Activated naive CD4-positive, alpha-beta T cell treated with anti-CD3 and anti-CD28 coated beads, Interleukin-2, amount 10 ng/mL, durations not matched to agents 7 days and 5 days (primary cell): ENCODE data around the gene TRIM72.
"Not testable (repeated sequence)": the region's sequence is repeated elsewhere in the genome, so short reads cannot be mapped to it uniquely, and the experiment has no call there.

Source experiments
- CTCF ChIA-PET: fragments of 350-600 bp; sonication (Branson Sonifier 250); formaldehyde crosslinking; loops from one replicate; lab custom pipeline; 2021; ENCODE audit warnings: antibody characterized with exemption; lab: Charles Lee
- DNase-seq: peaks from one replicate; pipeline ENCODE4 v3.0.0-alpha.2; 2020
- H3K27ac Mint-ChIP-seq: one replicate; pipeline ENCODE4 v1.8.0; 2021; ENCODE audit warnings: mild to moderate bottlenecking, moderate library complexity, mixed read lengths
- H3K27me3 Mint-ChIP-seq: one replicate; pipeline ENCODE4 v1.8.0; 2021; ENCODE audit warnings: mild to moderate bottlenecking, mixed read lengths
- H3K36me3 Mint-ChIP-seq: one replicate; pipeline ENCODE4 v1.8.0; 2021; ENCODE audit warnings: mixed read lengths
- H3K4me1 Mint-ChIP-seq: one replicate; pipeline ENCODE4 v1.8.0; 2021; ENCODE audit warnings: mixed read lengths
- H3K4me3 Mint-ChIP-seq: one replicate; pipeline ENCODE4 v1.8.0; 2021; ENCODE audit warnings: mild to moderate bottlenecking, moderate library complexity, mixed read lengths
- H3K9me3 Mint-ChIP-seq: one replicate; pipeline ENCODE4 v1.8.0; 2021; ENCODE audit warnings: mixed read lengths

TRIM72 gene

GRCh38 chr16:31267332-31268032, 53.6 kb downstream of the TRIM72 start:
- Mint-ChIP-seq H3K36me3 (peaks cover 40% of the 10 kb centered on the region), H3K27ac (no peak overlapping the region), H3K4me1 (peaks cover 33% of the 10 kb centered on the region), H3K4me3 (no peak overlapping the region), H3K27me3 (peaks cover 25% of the 10 kb centered on the region), H3K9me3 (no peaks in the 10 kb centered on the region)
- DNase-seq, result no peak
- CTCF ChIA-PET, result no interaction called here

GRCh38 chr16:31268033-31268365, 54.1 kb downstream of the TRIM72 start:
- H3K27ac Mint-ChIP-seq, result no peak overlapping the region
- peaks cover 42% of the 10 kb centered on the region for H3K36me3 Mint-ChIP-seq
- H3K4me1 Mint-ChIP-seq, result peaks cover 30% of the 10 kb centered on the region
- no peak for DNase-seq
- H3K9me3 Mint-ChIP-seq, result no peaks in the 10 kb centered on the region
- H3K4me3 Mint-ChIP-seq, result no peak overlapping the region
- peaks cover 24% of the 10 kb centered on the region for H3K27me3 Mint-ChIP-seq
- CTCF ChIA-PET, result no interaction called here

- Mint-ChIP-seq H3K27me3 (peaks cover 24% of the 10 kb centered on the region), H3K4me3 (no peak overlapping the region), H3K4me1 (peaks cover 24% of the 10 kb centered on the region), H3K9me3 (no peaks in the 10 kb centered on the region), H3K36me3 (peaks cover 37% of the 10 kb centered on the region), H3K27ac (no peak overlapping the region)
- no peak for DNase-seq
- CTCF ChIA-PET, result no interaction called here
Measured at GRCh38 chr16:31268891-31269290, 55.0 kb downstream of the TRIM72 start.

GRCh38 chr16:31269541-31269940, 55.6 kb downstream of the TRIM72 start:
- peaks cover 24% of the 10 kb centered on the region for H3K4me1 Mint-ChIP-seq
- H3K4me3 Mint-ChIP-seq, result no peak overlapping the region
- no peaks in the 10 kb centered on the region for H3K9me3 Mint-ChIP-seq
- no peak for DNase-seq
- peaks cover 37% of the 10 kb centered on the region for H3K36me3 Mint-ChIP-seq
- peaks cover 24% of the 10 kb centered on the region for H3K27me3 Mint-ChIP-seq
- no peak overlapping the region for H3K27ac Mint-ChIP-seq
- CTCF ChIA-PET, result no interaction called here

GRCh38 chr16:31269973-31270372, 56.1 kb downstream of the TRIM72 start:
- CTCF ChIA-PET, H3K27ac Mint-ChIP-seq, H3K4me3 Mint-ChIP-seq, H3K9me3 Mint-ChIP-seq, DNase-seq: not testable (repeated sequence)
- peaks cover 24% of the 10 kb centered on the region for H3K27me3 Mint-ChIP-seq
- peaks cover 40% of the 10 kb centered on the region for H3K36me3 Mint-ChIP-seq
- H3K4me1 Mint-ChIP-seq, result peaks cover 22% of the 10 kb centered on the region

- Mint-ChIP-seq H3K4me1 (peaks cover 14% of the 10 kb centered on the region), H3K27ac (no peak overlapping the region), H3K36me3 (peaks cover 39% of the 10 kb centered on the region), H3K27me3 (peaks cover 17% of the 10 kb centered on the region), H3K4me3 (no peak overlapping the region), H3K9me3 (no peaks in the 10 kb centered on the region)
- CTCF ChIA-PET, result no interaction called here
- DNase-seq, result no peak
Measured at GRCh38 chr16:31270795-31271194, 56.9 kb downstream of the TRIM72 start.

- Mint-ChIP-seq H3K27me3 (peaks cover 11% of the 10 kb centered on the region), H3K27ac (no peak overlapping the region), H3K4me3 (no peak overlapping the region), H3K36me3 (peaks cover 40% of the 10 kb centered on the region), H3K9me3 (no peaks in the 10 kb centered on the region), H3K4me1 (peaks cover 10% of the 10 kb centered on the region)
- CTCF ChIA-PET, result no interaction called here
- DNase-seq, result no peak
Measured at GRCh38 chr16:31271621-31272190, 57.8 kb downstream of the TRIM72 start.

- no peak overlapping the region for H3K4me3 Mint-ChIP-seq
- CTCF ChIA-PET, result interaction anchor here (0.6 kb wide), 1 partner anchor 78 kb away, joined by 3 read pairs; no protein-coding TSS in a partner anchor
- no peaks in the 10 kb centered on the region for H3K4me1 Mint-ChIP-seq
- H3K27me3 Mint-ChIP-seq, result peaks cover 11% of the 10 kb centered on the region
- no peaks in the 10 kb centered on the region for H3K9me3 Mint-ChIP-seq
- no peak overlapping the region for H3K27ac Mint-ChIP-seq
- no peak for DNase-seq
- peaks cover 36% of the 10 kb centered on the region for H3K36me3 Mint-ChIP-seq
Measured at GRCh38 chr16:31273187-31273586, 59.3 kb downstream of the TRIM72 start.

- H3K9me3 Mint-ChIP-seq, result no peaks in the 10 kb centered on the region
- H3K27me3 Mint-ChIP-seq, result peaks cover 11% of the 10 kb centered on the region
- DNase-seq, result no peak
- H3K36me3 Mint-ChIP-seq, result peaks cover 36% of the 10 kb centered on the region
- no peak overlapping the region for H3K4me3 Mint-ChIP-seq
- CTCF ChIA-PET, result interaction anchor here (0.6 kb wide), 1 partner anchor 79 kb away, joined by 3 read pairs; no protein-coding TSS in a partner anchor
- no peaks in the 10 kb centered on the region for H3K4me1 Mint-ChIP-seq
- H3K27ac Mint-ChIP-seq, result no peak overlapping the region
Measured at GRCh38 chr16:31273676-31274075, 59.8 kb downstream of the TRIM72 start.

- Mint-ChIP-seq H3K4me3 (no peak overlapping the region), H3K9me3 (peaks cover 1% of the 10 kb centered on the region), H3K36me3 (peaks cover 45% of the 10 kb centered on the region), H3K27me3 (peaks cover 7% of the 10 kb centered on the region), H3K4me1 (no peaks in the 10 kb centered on the region), H3K27ac (no peak overlapping the region)
- DNase-seq, result no peak
- CTCF ChIA-PET, result no interaction called here
Measured at GRCh38 chr16:31274831-31275816, 61.2 kb downstream of the TRIM72 start.

- no peak for DNase-seq
- Mint-ChIP-seq H3K27ac (no peak overlapping the region), H3K36me3 (peaks cover 53% of the 10 kb centered on the region), H3K4me3 (no peak overlapping the region), H3K4me1 (no peaks in the 10 kb centered on the region), H3K9me3 (peaks cover 1% of the 10 kb centered on the region), H3K27me3 (peaks cover 3% of the 10 kb centered on the region)
- CTCF ChIA-PET, result no interaction called here
Measured at GRCh38 chr16:31276600-31276999, 62.7 kb downstream of the TRIM72 start.

GRCh38 chr16:31277659-31278260, 63.8 kb downstream of the TRIM72 start:
- Mint-ChIP-seq H3K4me1 (no peaks in the 10 kb centered on the region), H3K9me3 (peaks cover 1% of the 10 kb centered on the region), H3K36me3 (peaks cover 57% of the 10 kb centered on the region), H3K4me3 (no peak overlapping the region), H3K27me3 (peaks cover 3% of the 10 kb centered on the region), H3K27ac (no peak overlapping the region)
- CTCF ChIA-PET, result interaction anchor here (0.6 kb wide), 1 partner anchor 390 kb away, joined by 3 read pairs; no protein-coding TSS in a partner anchor
- no peak for DNase-seq

- H3K27me3 Mint-ChIP-seq, H3K9me3 Mint-ChIP-seq, H3K4me1 Mint-ChIP-seq, H3K4me3 Mint-ChIP-seq, H3K27ac Mint-ChIP-seq, CTCF ChIA-PET, DNase-seq: not testable (repeated sequence)
- H3K36me3 Mint-ChIP-seq, result peaks cover 64% of the 10 kb centered on the region
Measured at GRCh38 chr16:31278853-31279252, 64.9 kb downstream of the TRIM72 start.
